ENCODE measurements around the gene CYRIA. TPM values are rescaled to one million over a fixed set of nuclear protein-coding genes. Genes with fewer than 3 reads are reported as not detected.

The CYRIA gene
- total and polyA plus RNA-seq, 10 of the 15 experiments (the other 5 are each of a cell fraction or from before 2014, with no cell fraction given), result 3.0 to 13.1 (median 8.5) TPM

GRCh38 chr2:16658076-16658739 lies 7.4 kb downstream of the CYRIA start (continued):
- TF ChIP-seq CBX3 (IDR thresholded peaks at IDR 0.05; ENCODE audit: borderline replicate concordance, low read depth) (no peak), ZNF622 (IDR thresholded peaks at IDR 0.05) (no peak), CTCF (IDR thresholded peaks at IDR 0.05 in 2 of 3, conservative IDR thresholded peaks at IDR 0.05 in 1 of 3; ENCODE audit: control insufficient read depth in 2 of 3, extremely low read depth in 1 of 3, insufficient read depth in 1 of 3, low read depth in 3 of 3, low read length in 3 of 3) (no peak), SUPT20H (IDR thresholded peaks at IDR 0.05; ENCODE audit: borderline replicate concordance, control insufficient read depth, low read depth, low read length) (no peak), FOS (IDR thresholded peaks at IDR 0.05; ENCODE audit: borderline replicate concordance, extremely low read depth, insufficient read length) (no peak), E4F1 (IDR thresholded peaks at IDR 0.05; ENCODE audit: borderline replicate concordance, partially characterized antibody) (no peak), E2F4 (IDR thresholded peaks at IDR 0.05; ENCODE audit: low read depth, low read length) (no peak), BCL3 (IDR thresholded peaks at IDR 0.05; ENCODE audit: borderline replicate concordance, insufficient read depth, low read depth, low read length, poor library complexity, severe bottlenecking) (no peak), LARP7 (IDR thresholded peaks at IDR 0.05) (no peak), REST (IDR thresholded peaks at IDR 0.05; ENCODE audit: low read depth, low read length) (no peak), ZBTB4 (CRISPR knock-in tag; IDR thresholded peaks at IDR 0.05) (no peak), KAT2A (conservative IDR thresholded peaks at IDR 0.05; ENCODE audit: control insufficient read depth, low read depth, low read length) (no peak), SMAD1 (IDR thresholded peaks at IDR 0.05; ENCODE audit: low read depth, partially characterized antibody) (no peak), RB1 (IDR thresholded peaks at IDR 0.05; ENCODE audit: borderline replicate concordance) (no peak)
